H9 (cell line): ENCODE data around the gene GRAMD1B. TPM values are rescaled to one million over a fixed set of nuclear protein-coding genes. Genes with fewer than 3 reads are reported as not detected.

Source experiments
- DNase-seq: peaks from one replicate; pipeline ENCODE4 v3.0.0-alpha.2; 2017
- H2AFZ ChIP-seq: one replicate; pipeline ENCODE4 v1.6.1; 2013; ENCODE audit warnings: mild to moderate bottlenecking, low read length, control low read depth, moderate library complexity
- H2AK5ac ChIP-seq: 2 replicates; pipeline ENCODE4 v1.6.1; 2013; ENCODE audit warnings: low read length, control low read depth, mixed read lengths; ENCODE audit not compliant: insufficient read length
- H2BK120ac ChIP-seq: one replicate; pipeline ENCODE4 v1.6.1; 2013; ENCODE audit warnings: low read depth, mild to moderate bottlenecking, low read length, control low read depth, inconsistent platforms; ENCODE audit not compliant: poor library complexity, severe bottlenecking
- H2BK12ac ChIP-seq: 2 replicates; pipeline ENCODE4 v1.6.1; 2013; ENCODE audit warnings: low read length, control low read depth, mixed read lengths, low read depth; ENCODE audit not compliant: insufficient read length
- H2BK15ac ChIP-seq: 2 replicates; pipeline ENCODE4 v1.6.1; 2013; ENCODE audit warnings: low read depth, low read length, control low read depth
- H2BK20ac ChIP-seq: one replicate; pipeline ENCODE4 v1.6.1; 2013; ENCODE audit warnings: low read depth, mild to moderate bottlenecking, low read length, control low read depth, inconsistent platforms; ENCODE audit not compliant: poor library complexity, severe bottlenecking
- H2BK5ac ChIP-seq: 2 replicates; pipeline ENCODE4 v1.6.1; 2013; ENCODE audit warnings: low read length, control low read depth, mixed read lengths; ENCODE audit not compliant: insufficient read length
- H3K14ac ChIP-seq: 2 replicates; pipeline ENCODE4 v1.6.1; 2013; ENCODE audit warnings: low read length, control low read depth; ENCODE audit not compliant: insufficient read depth
- H3K18ac ChIP-seq: 2 replicates; pipeline ENCODE4 v1.6.1; 2013; ENCODE audit warnings: low read depth, mild to moderate bottlenecking, mixed read lengths, low read length, control low read depth; ENCODE audit not compliant: insufficient read length
- H3K23ac ChIP-seq: 2 replicates; pipeline ENCODE4 v1.6.1; 2013; ENCODE audit warnings: low read length, control low read depth, mixed read lengths, low read depth; ENCODE audit not compliant: insufficient read length
- H3K23me2 ChIP-seq: 2 replicates; pipeline ENCODE4 v1.6.1; 2013; ENCODE audit warnings: low read depth, mild to moderate bottlenecking, mixed read lengths, low read length, control low read depth; ENCODE audit not compliant: insufficient read length, poor library complexity, severe bottlenecking
- H3K27ac ChIP-seq: 2 replicates; pipeline ENCODE4 v1.5.1; 2013; ENCODE audit warnings: low read length, control low read depth, mixed read lengths, low read depth; ENCODE audit not compliant: insufficient read length
- H3K27me3 ChIP-seq: 2 replicates; pipeline ENCODE4 v1.6.1; 2013; ENCODE audit warnings: low read length, control low read depth, inconsistent platforms; ENCODE audit not compliant: insufficient read depth
- H3K4ac ChIP-seq: 2 replicates; pipeline ENCODE4 v1.6.1; 2013; ENCODE audit warnings: low read depth, mild to moderate bottlenecking, control low read depth, inconsistent platforms, low read length, moderate library complexity
- H3K4me1 ChIP-seq: 2 replicates; pipeline ENCODE4 v1.6.1; 2013; ENCODE audit warnings: low read length, control low read depth, inconsistent platforms; ENCODE audit not compliant: insufficient read depth
- H3K4me2 ChIP-seq: 2 replicates; pipeline ENCODE4 v1.6.1; 2013; ENCODE audit warnings: low read length, control low read depth, mixed read lengths; ENCODE audit not compliant: insufficient read length, insufficient read depth
- H3K56ac ChIP-seq: 2 replicates; pipeline ENCODE4 v1.6.1; 2013; ENCODE audit warnings: low read depth, mild to moderate bottlenecking, mixed read lengths, low read length, control low read depth; ENCODE audit not compliant: insufficient read length
- H3K79me1 ChIP-seq: 2 replicates; pipeline ENCODE4 v1.6.1; 2013; ENCODE audit warnings: low read depth, mild to moderate bottlenecking, moderate library complexity, low read length, control low read depth, inconsistent platforms; ENCODE audit not compliant: insufficient read depth, poor library complexity, severe bottlenecking
- H3K79me2 ChIP-seq: 2 replicates; pipeline ENCODE4 v1.6.1; 2013; ENCODE audit warnings: low read length, control low read depth, inconsistent platforms; ENCODE audit not compliant: insufficient read depth
- H3K9ac ChIP-seq: 2 replicates; pipeline ENCODE4 v1.6.1; 2013; ENCODE audit warnings: low read length, control low read depth, mixed read lengths; ENCODE audit not compliant: insufficient read length; ENCODE audit errors: extremely low read depth
- H3K9me3 ChIP-seq: one replicate; pipeline ENCODE4 v1.6.1; 2013; ENCODE audit warnings: low read depth, low read length, inconsistent platforms; ENCODE audit not compliant: control insufficient read depth
- H3T11ph ChIP-seq: one replicate; pipeline ENCODE4 v1.6.1; 2013; ENCODE audit warnings: mild to moderate bottlenecking, low read length, control low read depth, inconsistent platforms
- H4K20me1 ChIP-seq: one replicate; pipeline ENCODE4 v1.6.1; 2013; ENCODE audit not compliant: control insufficient read depth, insufficient read length, insufficient read depth
- H4K5ac ChIP-seq: 2 replicates; pipeline ENCODE4 v1.6.1; 2013; ENCODE audit warnings: low read depth, mild to moderate bottlenecking, mixed read lengths, low read length, control low read depth; ENCODE audit not compliant: insufficient read length
- H4K8ac ChIP-seq: replicated peaks from 2 replicates; pipeline ENCODE4 v1.6.1; 2013; ENCODE audit warnings: low read length, control low read depth, mixed read lengths, low read depth; ENCODE audit not compliant: insufficient read length
- H4K91ac ChIP-seq: 2 replicates; pipeline ENCODE4 v1.6.1; 2013; ENCODE audit warnings: low read depth, mild to moderate bottlenecking, moderate library complexity, mixed read lengths, low read length, control low read depth; ENCODE audit not compliant: insufficient read length
- H3K27ac Mint-ChIP-seq, 3 experiments: 2 replicates in 2 of 3; 3 replicates in 1 of 3; pipeline ENCODE4 v1.8.0; 2020 to 2021; ENCODE audit warnings: mixed read lengths in 3 of 3, mild to moderate bottlenecking in 1 of 3, moderate library complexity in 1 of 3
- H3K27me3 Mint-ChIP-seq: 2 replicates; pipeline ENCODE4 v1.8.0; 2021; ENCODE audit warnings: low read depth, mild to moderate bottlenecking, moderate library complexity, mixed read lengths
- H3K36me3 Mint-ChIP-seq, 3 experiments: 2 replicates in 2 of 3; 3 replicates in 1 of 3; pipeline ENCODE4 v1.8.0; 2020 to 2021; ENCODE audit warnings: low read depth in 3 of 3, mixed read lengths in 3 of 3; ENCODE audit not compliant: insufficient read depth in 1 of 3
- H3K4me1 Mint-ChIP-seq, 2 experiments: 2 replicates each; pipeline ENCODE4 v1.8.0; 2020; ENCODE audit warnings: mixed read lengths in 2 of 2
- H3K4me3 Mint-ChIP-seq, 2 experiments: 2 replicates in 1 of 2; 3 replicates in 1 of 2; pipeline ENCODE4 v1.8.0; 2020 to 2021; ENCODE audit warnings: mild to moderate bottlenecking in 2 of 2, mixed read lengths in 2 of 2, moderate library complexity in 1 of 2
- H3K9me3 Mint-ChIP-seq, 2 experiments: 2 replicates in 1 of 2; 3 replicates in 1 of 2; pipeline ENCODE4 v1.8.0; 2020; ENCODE audit warnings: mild to moderate bottlenecking in 2 of 2, mixed read lengths in 2 of 2, moderate library complexity in 1 of 2
- CTCF ChIP-seq: fragments of 200-600 bp; sonication (generic); conservative IDR thresholded peaks from 3 replicates; pipeline ENCODE4 v1.8.0; 2021; ENCODE audit warnings: antibody characterized with exemption, mild to moderate bottlenecking
- WGBS: extraction: QIAGEN DNeasy Blood & Tissue Kit; methylation state at CpG from one replicate; pipeline ENCODE4 v1.1.7; 2013; ENCODE audit warnings: missing lambda C conversion rate, low lambda C conversion rate, mixed read lengths; ENCODE audit not compliant: insufficient read length; ENCODE audit errors: extremely low coverage; 5-methylcytosine and 5-hydroxymethylcytosine counted together
- total RNA-seq: library from RNA; stranded (reverse); gene quantifications from 2 replicates; pipeline ENCODE4 v1.2.1, GENCODE V29; 2021

Gene GRAMD1B
- total RNA-seq, 1 experiment from 2014 or later = 25.9 TPM

GRCh38 chr11:123381149-123381548 is 48.9 kb upstream of the GRAMD1B start:
- H2AFZ ChIP-seq = no peak overlapping the region
- no peaks in the 10 kb centered on the region for H3K79me1 ChIP-seq
- no peak overlapping the region for H2AK5ac ChIP-seq
- no peak overlapping the region for H3K4ac ChIP-seq
- no peak overlapping the region for H2BK20ac ChIP-seq
- no peak overlapping the region for H4K5ac ChIP-seq
- no peak overlapping the region for H3K27ac ChIP-seq
- Mint-ChIP-seq H3K9me3 (no peaks in the 10 kb centered on the region), H3K4me1 (peaks cover 34 to 37% of the 10 kb centered on the region in 2 experiments), H3K27ac (no peak overlapping the region), H3K36me3 (no peaks in the 10 kb centered on the region), H3K27me3 (peaks cover 4% of the 10 kb centered on the region), H3K4me3 (no peak overlapping the region)
- no peak overlapping the region for H3K9ac ChIP-seq
- no peaks in the 10 kb centered on the region for H3K23me2 ChIP-seq
- H2BK120ac ChIP-seq = no peak overlapping the region
- H3K14ac ChIP-seq = no peak overlapping the region
- TF ChIP-seq CTCF = no peak
- DNase-seq = no peak
- H3K56ac ChIP-seq = no peak overlapping the region
- H2BK15ac ChIP-seq = no peak overlapping the region
- H3K79me2 ChIP-seq = no peaks in the 10 kb centered on the region
- no peaks in the 10 kb centered on the region for H3K27me3 ChIP-seq
- no peak overlapping the region for H3K4me2 ChIP-seq
- no peak overlapping the region for H2BK12ac ChIP-seq
- no peaks in the 10 kb centered on the region for H4K20me1 ChIP-seq
- no peak overlapping the region for H4K8ac ChIP-seq
- H3T11ph ChIP-seq = no peak overlapping the region
- H2BK5ac ChIP-seq = no peak overlapping the region
- no peaks in the 10 kb centered on the region for H3K9me3 ChIP-seq
- H4K91ac ChIP-seq = no peak overlapping the region
- H3K18ac ChIP-seq = no peak overlapping the region
- no peak overlapping the region for H3K23ac ChIP-seq
- no CpG with 5 or more reads among the region's 5 CpGs for WGBS
- H3K4me1 ChIP-seq = peaks cover 19% of the 10 kb centered on the region; the same call in 1 of the 2 replicates
